Prostate gland (tissue), 2 donors: ENCODE measurements around the gene TPPP.

Experiments used
- CTCF ChIP-seq, 4 experiments: fragments of 200-600 bp in 2 of 4; fragments of 450-650 bp in 2 of 4; sonication (generic) in 2 of 4; IDR thresholded peaks; 1 replicate in 3 of 4; 2 replicates in 1 of 4; pipeline ENCODE4 v1.5.1; 2016 to 2019; ENCODE audit warnings: antibody characterized with exemption in 4 of 4, mild to moderate bottlenecking in 2 of 4, moderate library complexity in 2 of 4
- POLR2A ChIP-seq: fragments of 450-650 bp; IDR thresholded peaks from one replicate; pipeline ENCODE4 v1.6.1; 2016; ENCODE audit warnings: antibody characterized with exemption, mild to moderate bottlenecking

GRCh38 chr5:619444-619843 is 73.7 kb downstream of the TPPP start:
- TF ChIP-seq CTCF (IDR thresholded peaks at IDR 0.05) (no peak), POLR2A (no peak)
